CD4-positive, alpha-beta T cell treated with Interleukin-17A for 4 hours (primary cell): ENCODE measurements around the gene RNF212.

ENCODE experiments used
- DNase-seq: peaks from one replicate; pipeline ENCODE4 v3.0.0-alpha.2; 2020; ENCODE audit warnings: mixed read lengths

Gene RNF212

DNA sequence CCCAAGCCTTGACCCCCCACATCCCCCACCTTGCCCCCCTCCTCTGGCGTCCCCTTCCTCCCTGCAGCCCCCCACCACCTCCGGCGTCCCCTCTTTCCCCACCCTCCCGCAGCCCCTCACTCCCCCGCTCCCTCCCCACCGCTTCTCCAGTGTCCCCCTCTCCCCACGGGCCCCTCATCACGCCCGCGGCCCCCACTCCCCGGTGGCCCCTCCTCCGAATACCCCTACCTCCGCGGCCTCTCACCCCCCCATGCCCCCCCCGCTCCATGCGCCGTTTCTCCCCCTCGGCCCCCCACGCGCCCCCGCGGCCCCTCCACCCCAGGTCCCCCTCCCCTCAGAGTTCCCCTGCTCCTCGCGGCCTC, 562 bp downstream of the RNF212 start:
- DNase-seq = no peak

DNA sequence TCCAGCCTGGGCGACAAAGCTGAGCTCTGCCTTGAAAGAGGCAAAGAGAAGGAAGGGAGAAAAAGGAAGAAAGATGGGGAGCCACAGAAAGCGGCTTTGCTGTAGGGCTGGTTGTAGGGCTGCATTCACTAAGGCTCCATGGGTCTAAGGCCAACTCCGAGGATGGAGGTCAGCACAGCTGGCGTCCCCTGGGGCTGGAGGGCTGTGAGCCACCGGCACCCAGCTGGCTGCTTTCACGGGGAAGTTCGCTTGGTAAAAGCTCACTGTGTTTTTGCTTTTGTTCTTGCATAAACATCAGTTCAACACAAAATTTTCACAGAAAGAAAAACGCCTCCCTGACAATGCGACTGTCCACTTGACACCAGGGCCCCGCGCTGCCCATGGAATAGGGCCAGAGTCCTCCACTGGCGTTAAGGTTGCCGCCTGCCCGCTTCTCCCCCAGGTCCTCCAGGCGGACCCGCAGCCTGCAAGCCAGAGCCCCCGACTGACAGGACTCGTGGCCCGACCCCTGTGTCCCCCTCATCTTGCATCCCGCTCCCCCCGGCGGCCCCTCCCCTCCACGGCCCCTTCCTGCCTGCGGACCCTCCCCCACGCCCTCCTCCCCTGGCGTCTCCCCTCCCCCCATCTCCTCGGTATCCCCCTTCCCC, 1.1 kb downstream of the RNF212 start:
- DNase-seq = no peak

DNA sequence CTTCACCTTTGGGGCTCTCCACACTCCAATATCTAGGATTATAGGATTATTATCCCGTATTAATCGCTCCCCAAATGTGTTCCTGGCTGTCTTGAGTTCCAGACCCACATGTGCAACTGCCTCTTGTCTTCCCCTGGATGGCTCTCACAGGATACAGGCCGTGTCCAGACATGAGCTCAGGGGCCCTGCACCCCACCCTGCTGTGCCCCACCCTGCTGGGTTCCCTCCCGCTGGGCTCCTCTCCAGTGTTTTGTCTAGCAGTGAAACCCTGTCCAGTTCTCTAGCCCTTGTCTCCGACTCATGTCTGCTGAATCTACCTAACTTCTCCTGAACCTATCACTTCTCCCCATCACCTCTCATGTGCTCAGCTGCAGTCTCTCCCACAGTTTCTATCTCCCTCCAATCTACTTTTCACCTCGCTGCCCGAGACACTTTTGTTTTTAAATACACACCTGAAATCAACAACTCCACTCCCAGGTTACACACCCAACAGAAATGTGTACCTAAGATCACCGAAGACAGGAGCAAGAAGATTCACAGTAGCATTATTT, 2.0 kb downstream of the RNF212 start:
- no peak for DNase-seq

- no peak for DNase-seq
Measured at GRCh38 chr4:1109898-1110506, 3.4 kb downstream of the RNF212 start.

- DNase-seq = no peak
Measured at GRCh38 chr4:1109333-1109732, 4.0 kb downstream of the RNF212 start.

DNA sequence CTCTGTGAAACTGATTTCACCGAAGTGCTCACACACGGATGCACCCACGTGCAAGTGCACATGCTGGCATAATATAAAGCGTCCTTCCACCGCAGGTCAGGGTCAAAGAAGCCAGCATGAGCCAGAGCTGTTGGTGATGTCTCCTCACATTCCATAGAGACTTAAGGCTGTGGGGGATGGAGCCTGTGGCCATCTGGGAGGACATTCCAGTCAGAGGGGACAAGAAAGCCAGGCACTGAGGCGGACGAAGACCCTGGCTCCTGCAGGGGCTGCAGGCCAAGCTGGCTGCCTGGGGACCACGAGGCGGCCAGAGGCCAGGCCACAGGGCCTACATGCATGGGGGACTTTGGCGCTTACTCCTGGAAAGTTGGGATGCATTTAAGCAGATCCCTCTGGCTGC, 7.7 kb downstream of the RNF212 start:
- no peak for DNase-seq

- no peak for DNase-seq
Measured at GRCh38 chr4:1105067-1105466, 8.3 kb downstream of the RNF212 start.

DNA sequence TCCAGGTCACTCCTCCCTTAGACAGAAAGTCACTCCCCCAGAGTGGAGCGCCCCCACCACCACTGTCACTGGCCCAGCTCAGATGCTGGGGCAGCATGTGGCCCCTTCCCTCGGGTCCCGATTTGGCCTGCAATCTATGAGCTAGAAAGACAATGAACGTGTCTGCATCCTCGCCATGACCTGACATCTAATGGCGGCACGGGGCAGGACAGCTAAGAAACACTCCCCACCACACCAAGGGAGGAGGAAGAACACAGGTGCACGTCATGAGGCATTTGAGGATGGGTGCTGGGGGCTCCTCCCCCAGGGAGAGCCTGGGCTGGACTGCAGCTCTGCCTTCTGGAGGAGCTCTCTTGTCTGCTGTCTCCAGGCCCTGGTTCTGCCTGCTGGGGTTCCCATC, 8.7 kb downstream of the RNF212 start:
- DNase-seq = no peak

GRCh38 chr4:1099684-1100335, 13.6 kb downstream of the RNF212 start:
- no peak for DNase-seq

DNA sequence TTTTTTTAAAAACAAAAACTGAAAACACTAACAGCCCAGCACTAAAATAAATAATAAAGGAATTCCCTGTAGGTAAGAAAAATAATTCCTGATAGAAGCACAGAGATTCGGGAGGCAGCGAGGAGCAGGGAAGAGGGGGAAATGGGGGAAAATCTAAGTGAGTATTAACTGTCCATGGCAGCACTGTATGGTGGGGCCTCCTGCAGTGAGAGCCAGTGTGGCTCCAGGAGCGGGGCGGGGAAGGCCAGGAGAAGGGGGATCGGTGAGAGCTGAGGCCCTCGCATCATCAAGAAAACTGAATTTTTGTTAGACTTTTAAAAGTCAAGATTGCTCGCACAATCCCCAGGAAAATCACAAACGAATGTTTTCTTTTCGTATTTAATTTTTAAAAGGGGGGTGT, 14.1 kb downstream of the RNF212 start:
- DNase-seq = no peak

DNA sequence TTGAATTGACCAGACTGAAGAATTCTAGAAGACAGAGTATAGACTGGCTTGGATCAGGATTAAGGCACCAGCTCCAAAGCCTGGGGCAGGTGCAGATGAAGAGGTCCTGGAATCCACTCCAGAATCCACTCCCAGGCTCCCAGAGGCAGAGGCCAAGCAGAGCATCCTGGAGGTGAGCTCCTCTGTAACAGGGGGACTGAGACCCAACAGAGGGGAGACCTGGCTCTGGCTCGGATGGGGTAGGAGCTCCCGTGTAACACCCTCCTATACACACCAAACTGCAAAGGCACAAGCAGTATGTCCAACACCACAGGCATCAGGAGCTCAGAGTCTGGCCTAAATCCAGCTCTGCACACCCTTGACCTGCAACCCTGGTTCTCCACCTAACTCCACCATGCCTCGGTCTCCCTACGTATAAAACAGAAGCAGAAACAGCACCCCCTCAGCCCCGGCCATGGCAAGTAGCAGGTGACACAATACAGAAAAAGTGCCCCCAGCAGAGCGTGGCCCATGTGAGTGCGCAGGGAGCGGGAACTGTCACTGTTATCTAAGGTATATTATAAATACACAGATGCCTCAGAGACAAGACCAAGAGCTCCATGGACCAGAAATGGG, 14.9 kb downstream of the RNF212 start:
- no peak for DNase-seq

DNA sequence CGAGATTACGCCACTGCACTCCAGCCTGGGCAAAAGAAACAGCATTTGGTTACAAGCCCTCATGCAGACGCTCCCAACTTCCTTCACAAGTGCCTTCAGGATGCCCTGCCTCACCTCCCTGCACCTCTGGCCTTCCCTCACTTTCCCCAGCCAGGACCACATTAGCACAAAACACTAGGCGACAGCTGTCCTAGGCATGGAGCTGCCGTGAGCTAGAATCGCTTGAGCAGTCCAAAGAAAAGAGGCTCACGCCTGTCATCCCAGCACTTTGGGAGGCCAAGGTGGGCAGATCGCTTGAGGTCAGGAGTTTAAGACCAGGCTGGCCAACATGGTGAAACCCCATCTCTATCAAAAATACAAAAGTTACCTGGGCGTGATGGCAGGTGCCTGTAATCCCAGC, 15.8 kb downstream of the RNF212 start:
- no peak for DNase-seq

GRCh38 chr4:1096841-1097240, 16.5 kb downstream of the RNF212 start:
- no peak for DNase-seq

DNA sequence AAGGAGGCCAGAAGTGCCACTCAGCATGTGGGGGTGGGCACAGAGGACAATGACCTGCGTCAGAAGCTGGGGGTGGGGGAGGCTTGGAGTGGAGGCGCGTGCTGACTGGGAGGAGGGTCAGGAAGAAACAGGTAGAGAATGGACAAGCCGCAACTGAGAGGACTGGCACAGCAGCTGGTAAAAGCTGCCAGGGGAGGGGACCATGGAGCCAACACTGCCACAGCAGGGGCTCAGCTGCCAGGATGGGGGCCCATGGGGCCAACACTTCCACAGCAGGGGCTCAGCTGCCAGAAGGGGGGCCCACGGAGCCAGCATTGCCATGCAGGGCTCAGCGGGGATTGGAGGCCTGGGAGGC, 19.1 kb downstream of the RNF212 start:
- no peak for DNase-seq

GRCh38 chr4:1093391-1094335, 19.7 kb downstream of the RNF212 start:
- DNase-seq = no peak

DNA sequence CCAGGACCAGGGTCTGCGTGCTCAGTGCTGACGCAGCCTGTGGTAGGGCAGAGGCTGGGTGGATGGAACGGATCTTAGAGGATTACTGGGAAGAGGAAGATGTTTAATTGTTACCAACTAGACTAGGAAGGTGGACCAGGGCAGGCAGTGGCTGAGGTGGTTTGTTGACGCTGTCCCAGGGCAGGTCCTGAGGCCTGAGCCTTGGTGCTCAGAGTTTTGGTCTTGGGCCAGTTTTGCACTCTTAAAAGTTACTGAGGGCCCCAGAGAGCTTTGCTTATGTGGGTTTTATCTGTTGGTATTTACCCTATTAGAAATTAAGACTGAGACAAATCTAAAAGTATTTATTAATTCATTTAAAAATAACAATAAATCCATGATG, 20.4 kb downstream of the RNF212 start:
- DNase-seq = no peak

DNA sequence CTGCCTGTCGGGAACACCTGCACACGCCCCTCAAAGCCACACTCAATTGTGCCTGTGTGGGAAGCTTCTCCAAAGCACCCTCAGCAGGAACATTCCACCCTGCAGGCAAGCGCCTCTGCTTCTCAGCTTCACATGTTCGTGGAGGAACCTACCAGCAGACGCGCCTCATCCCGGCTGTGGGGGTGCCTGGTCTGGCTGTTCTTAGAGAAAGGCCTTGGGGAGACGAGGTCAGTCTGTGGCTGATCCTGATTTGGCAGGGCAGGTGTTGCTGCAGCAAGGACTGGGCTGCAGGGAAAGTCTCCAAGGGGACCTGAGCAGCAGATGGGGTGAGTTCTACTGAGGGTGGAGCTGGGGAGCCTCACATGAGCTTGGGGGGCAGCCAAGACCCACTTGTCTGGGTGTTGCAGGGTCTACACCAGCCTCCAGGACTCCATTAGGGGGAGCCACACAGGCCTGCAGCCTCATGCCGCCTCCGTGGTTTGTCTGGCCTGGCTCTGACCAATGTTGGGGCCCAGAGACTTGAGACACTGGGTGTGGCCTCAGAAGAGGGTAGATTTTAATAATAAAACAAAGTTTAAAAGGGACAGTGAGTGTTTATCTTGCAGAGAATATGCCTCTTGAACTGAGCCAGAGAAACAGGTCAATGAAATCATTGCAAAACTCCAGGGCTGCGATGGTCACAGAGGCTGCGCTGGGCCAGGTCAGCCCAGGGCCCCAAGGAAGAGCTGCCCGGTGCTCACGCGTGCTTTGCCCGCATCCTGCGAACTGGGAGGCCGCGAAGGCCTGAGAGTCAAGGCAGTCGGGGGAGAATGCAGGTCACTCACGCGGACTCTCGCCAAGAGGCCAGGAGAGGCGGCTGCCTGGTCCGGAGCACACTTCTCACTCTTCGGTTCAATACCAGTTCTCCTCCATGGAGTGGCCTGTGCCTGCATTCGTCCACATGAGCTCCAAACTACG, 21.1 kb downstream of the RNF212 start:
- DNase-seq = no peak

- DNase-seq = no peak
Measured at GRCh38 chr4:1091561-1091995, 21.8 kb downstream of the RNF212 start.

- DNase-seq = no peak
Measured at GRCh38 chr4:1090465-1091440, 22.6 kb downstream of the RNF212 start.

DNA sequence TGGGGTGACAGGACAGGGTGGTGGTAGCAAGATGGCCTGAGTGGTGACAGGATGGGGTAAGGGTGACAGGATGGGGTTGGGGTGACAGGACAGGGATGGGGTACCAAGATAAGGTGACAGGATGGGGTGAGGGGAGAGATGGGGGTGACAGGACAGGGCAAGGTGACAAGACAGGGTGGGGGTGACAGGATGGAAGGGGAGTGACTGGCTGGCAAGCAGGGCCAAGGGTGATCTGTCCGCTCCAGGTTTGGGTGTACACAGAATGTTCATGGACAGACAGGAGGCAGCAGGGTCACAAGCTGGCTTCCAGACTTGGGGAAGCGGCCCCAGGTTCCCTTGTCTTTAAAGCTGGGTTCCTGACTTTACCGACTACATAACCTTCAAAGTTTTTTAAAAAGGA, 23.3 kb downstream of the RNF212 start:
- no peak for DNase-seq
